Thyroid gland (tissue), 4 donors: ENCODE data around the gene WWC2.

Experiments used
- CTCF ChIP-seq, 6 experiments: fragments of 200-600 bp in 3 of 6; fragments of 450-650 bp in 3 of 6; sonication (generic) in 3 of 6; IDR thresholded peaks; one replicate each; pipeline ENCODE4 v1.5.1; 2016 to 2019; ENCODE audit warnings: antibody characterized with exemption in 6 of 6, mild to moderate bottlenecking in 2 of 6, inconsistent platforms in 1 of 6, moderate library complexity in 1 of 6
- POLR2A ChIP-seq, 2 donors: fragments of 450-650 bp; IDR thresholded peaks; one replicate each; pipeline ENCODE4 v1.6.1; 2017; ENCODE audit warnings: antibody characterized with exemption in 2 of 2, mild to moderate bottlenecking in 2 of 2, moderate library complexity in 1 of 2

GRCh38 chr4:183100827-183101226 lies 1.8 kb downstream of the WWC2 start:
- TF ChIP-seq CTCF (IDR thresholded peaks at IDR 0.05) (no peak), POLR2A (IDR thresholded peaks at IDR 0.05) (no peak)
